Endodermal cell (in vitro differentiated cells): ENCODE measurements around the gene SERTAD2. TPM values are rescaled to one million over a fixed set of nuclear protein-coding genes. Genes with fewer than 3 reads are reported as not detected.

ENCODE experiments used
- DNase-seq: peaks from one replicate; pipeline ENCODE4 v3.0.0-alpha.2; 2017
- H3K27ac ChIP-seq: 2 replicates; pipeline ENCODE4 v1.5.1; 2013; ENCODE audit warnings: mild to moderate bottlenecking, low read depth, low read length, moderate library complexity
- H3K27me3 ChIP-seq: 2 replicates; pipeline ENCODE4 v1.6.1; 2013; ENCODE audit warnings: mild to moderate bottlenecking, low read length, moderate library complexity; ENCODE audit not compliant: insufficient read depth, control insufficient read depth, poor library complexity, severe bottlenecking
- H3K36me3 ChIP-seq: 2 replicates; pipeline ENCODE4 v1.7.0; 2013; ENCODE audit warnings: mild to moderate bottlenecking, low read length, moderate library complexity; ENCODE audit not compliant: control insufficient read depth, insufficient read depth
- H3K4me1 ChIP-seq: one replicate; pipeline ENCODE4 v1.7.0; 2013; ENCODE audit warnings: low read length; ENCODE audit not compliant: control insufficient read depth, insufficient read depth
- H3K4me3 ChIP-seq: 2 replicates; pipeline ENCODE4 v1.5.1; 2013; ENCODE audit warnings: mild to moderate bottlenecking, low read length, moderate library complexity
- H3K9ac ChIP-seq: 2 replicates; pipeline ENCODE4 v1.6.1; 2013; ENCODE audit warnings: mild to moderate bottlenecking, low read length, moderate library complexity; ENCODE audit not compliant: poor library complexity, severe bottlenecking; ENCODE audit errors: extremely low read depth
- H3K9me3 ChIP-seq: 2 replicates; pipeline ENCODE4 v1.6.1; 2013; ENCODE audit warnings: mild to moderate bottlenecking, low read length, moderate library complexity; ENCODE audit not compliant: control insufficient read depth
- H3K27ac Mint-ChIP-seq: 2 replicates; pipeline ENCODE4 v1.8.0; 2020; ENCODE audit warnings: mixed read lengths
- H3K27me3 Mint-ChIP-seq: 2 replicates; pipeline ENCODE4 v1.8.0; 2021; ENCODE audit warnings: mild to moderate bottlenecking, mixed read lengths; ENCODE audit not compliant: insufficient read depth
- H3K36me3 Mint-ChIP-seq: 2 replicates; pipeline ENCODE4 v1.8.0; 2020; ENCODE audit warnings: low read depth, mixed read lengths
- H3K4me1 Mint-ChIP-seq: 2 replicates; pipeline ENCODE4 v1.8.0; 2020; ENCODE audit warnings: mixed read lengths
- H3K4me3 Mint-ChIP-seq: 2 replicates; pipeline ENCODE4 v1.8.0; 2020; ENCODE audit warnings: mild to moderate bottlenecking, moderate library complexity, mixed read lengths
- H3K9me3 Mint-ChIP-seq: 2 replicates; pipeline ENCODE4 v1.8.0; 2020; ENCODE audit warnings: mild to moderate bottlenecking, mixed read lengths
- CTCF ChIP-seq: fragments of 200-600 bp; sonication (generic); conservative IDR thresholded peaks from 2 replicates; pipeline ENCODE4 v1.5.0; 2021; ENCODE audit warnings: antibody characterized with exemption, mild to moderate bottlenecking
- WGBS, 2 experiments: methylation state at CpG; one replicate each; pipeline versions ENCODE4 v1.1.5 to v1.1.7; 2013; ENCODE audit warnings: missing lambda C conversion rate in 2 of 2, mixed read lengths in 1 of 2; ENCODE audit not compliant: insufficient coverage in 1 of 2, insufficient read length in 1 of 2; 5-methylcytosine and 5-hydroxymethylcytosine counted together
- total RNA-seq, 2 donors: library from RNA; stranded (reverse); fragmentation: NEBNext Ultra II Directional in 1 of 2; extraction: Animal tissue kit (Norgen Biotek cat#: 25700) in 1 of 2; gene quantifications; 2 replicates in 1 of 2; 3 replicates in 1 of 2; pipeline ENCODE4 v1.2.1, GENCODE V29; 2021

SERTAD2 gene
- total RNA-seq, 2 donors from 2014 or later = 17.1 to 20.3 TPM

GRCh38 chr2:64627860-64628841, 25.6 kb downstream of the SERTAD2 start:
- Histone ChIP-seq H3K4me1 (peaks cover 6% of the 10 kb centered on the region), H3K27me3 (no peaks in the 10 kb centered on the region), H3K36me3 (peaks cover 22% of the 10 kb centered on the region), H3K9ac (no peak overlapping the region), H3K4me3 (no peak overlapping the region), H3K27ac (peak overlapping the region; percentile 93), H3K9me3 (no peaks in the 10 kb centered on the region)
- no peak overlapping the region for H3K27ac Mint-ChIP-seq
- H3K9me3 Mint-ChIP-seq = no peaks in the 10 kb centered on the region
- no peak for DNase-seq
- peaks cover 26% of the 10 kb centered on the region for H3K4me1 Mint-ChIP-seq
- TF ChIP-seq CTCF = no peak
- no peaks in the 10 kb centered on the region for H3K27me3 Mint-ChIP-seq
- H3K36me3 Mint-ChIP-seq = peaks cover 9% of the 10 kb centered on the region
- WGBS, 2 experiments = 94 to 96% methylated on average over 13 to 14 of the region's 14 CpGs
- no peak overlapping the region for H3K4me3 Mint-ChIP-seq

GRCh38 chr2:64626963-64627760, 26.6 kb downstream of the SERTAD2 start:
- Mint-ChIP-seq H3K36me3 (peaks cover 7% of the 10 kb centered on the region), H3K4me1 (peaks cover 30% of the 10 kb centered on the region), H3K4me3 (no peak overlapping the region), H3K9me3 (no peaks in the 10 kb centered on the region), H3K27ac (no peak overlapping the region), H3K27me3 (no peaks in the 10 kb centered on the region)
- Histone ChIP-seq H3K4me3 (no peak overlapping the region), H3K36me3 (peaks cover 12% of the 10 kb centered on the region), H3K4me1 (peaks cover 6% of the 10 kb centered on the region), H3K9me3 (no peaks in the 10 kb centered on the region), H3K27ac (peak overlapping the region; percentile 93), H3K27me3 (no peaks in the 10 kb centered on the region), H3K9ac (no peak overlapping the region)
- WGBS, 2 experiments = 72 to 76% methylated on average over 16 to 27 of the region's 27 CpGs
- peak; percentile 81 for DNase-seq
- peak; percentile 21 for TF ChIP-seq CTCF

GRCh38 chr2:64626146-64626809, 27.4 kb downstream of the SERTAD2 start:
- Mint-ChIP-seq H3K27ac (no peak overlapping the region), H3K9me3 (no peaks in the 10 kb centered on the region), H3K4me1 (peaks cover 30% of the 10 kb centered on the region), H3K36me3 (peaks cover 6% of the 10 kb centered on the region), H3K4me3 (no peak overlapping the region), H3K27me3 (no peaks in the 10 kb centered on the region)
- Histone ChIP-seq H3K9me3 (no peaks in the 10 kb centered on the region), H3K4me3 (no peak overlapping the region), H3K27ac (no peak overlapping the region), H3K4me1 (peaks cover 6% of the 10 kb centered on the region), H3K36me3 (peaks cover 6% of the 10 kb centered on the region), H3K9ac (no peak overlapping the region), H3K27me3 (no peaks in the 10 kb centered on the region)
- no peak for TF ChIP-seq CTCF
- 94 to 100% methylated on average over 3 to 9 of the region's 10 CpGs for WGBS, 2 experiments
- DNase-seq = no peak
